ENCODE measurements around the gene METTL16. TPM values are rescaled to one million over a fixed set of nuclear protein-coding genes. Genes with fewer than 3 reads are reported as not detected.

The METTL16 gene
- total and polyA plus RNA-seq, 2 donors = 21.6 to 27.3 TPM

- Histone ChIP-seq H3K27ac (ENCODE audit: low read depth) (no peak overlapping the region), H3K4me3 (ENCODE audit: low read depth, low read length) (no peak overlapping the region), H3K36me3 (ENCODE audit: insufficient read depth) (no peaks in the 10 kb centered on the region), H3K4me1 (ENCODE audit: insufficient read depth) (no peaks in the 10 kb centered on the region)
- DNase-seq (ENCODE audit: extremely low spot score) = no peak
- WGBS = 61% methylated on average over 2 of the region's 2 CpGs
These were observed 99.1 kb downstream of the METTL16 start for GRCh38 chr17:2412561-2413021.

GRCh38 chr17:2410951-2411350 lies 100.7 kb downstream of the METTL16 start:
- H3K4me1 ChIP-seq (ENCODE audit: insufficient read depth) = no peaks in the 10 kb centered on the region
- DNase-seq (ENCODE audit: extremely low spot score) = no peak
- H3K36me3 ChIP-seq (ENCODE audit: insufficient read depth) = no peaks in the 10 kb centered on the region
- no peak overlapping the region for H3K4me3 ChIP-seq (ENCODE audit: low read depth, low read length)
- no peak overlapping the region for H3K27ac ChIP-seq (ENCODE audit: low read depth)
- 92% methylated on average over 7 of the region's 7 CpGs for WGBS

GRCh38 chr17:2406903-2407790 lies 104.5 kb downstream of the METTL16 start:
- WGBS = 35% methylated on average over 15 of the region's 15 CpGs
- peak; percentile 63 for DNase-seq (ENCODE audit: extremely low spot score)
- H3K36me3 ChIP-seq (ENCODE audit: insufficient read depth) = no peaks in the 10 kb centered on the region
- no peaks in the 10 kb centered on the region for H3K4me1 ChIP-seq (ENCODE audit: insufficient read depth)
- H3K4me3 ChIP-seq (ENCODE audit: low read depth, low read length) = no peak overlapping the region
- H3K27ac ChIP-seq (ENCODE audit: low read depth) = peak overlapping the region; percentile 86

GRCh38 chr17:2406271-2406902 lies 105.3 kb downstream of the METTL16 start:
- H3K36me3 ChIP-seq (ENCODE audit: insufficient read depth) = no peaks in the 10 kb centered on the region
- WGBS = 73% methylated on average over 8 of the region's 8 CpGs
- no peak for DNase-seq (ENCODE audit: extremely low spot score)
- H3K27ac ChIP-seq (ENCODE audit: low read depth) = peak overlapping the region; percentile 86
- H3K4me1 ChIP-seq (ENCODE audit: insufficient read depth) = no peaks in the 10 kb centered on the region
- no peak overlapping the region for H3K4me3 ChIP-seq (ENCODE audit: low read depth, low read length)

- Histone ChIP-seq H3K27ac (ENCODE audit: low read depth) (peak overlapping the region; percentile 75), H3K36me3 (ENCODE audit: insufficient read depth) (no peaks in the 10 kb centered on the region), H3K4me3 (ENCODE audit: low read depth, low read length) (no peak overlapping the region), H3K4me1 (ENCODE audit: insufficient read depth) (no peaks in the 10 kb centered on the region)
- WGBS = 67% methylated on average over 14 of the region's 14 CpGs
- no peak for DNase-seq (ENCODE audit: extremely low spot score)
These were observed 106.3 kb downstream of the METTL16 start for GRCh38 chr17:2405247-2405926.

GRCh38 chr17:2403044-2403443 lies 108.6 kb downstream of the METTL16 start:
- no peak for DNase-seq (ENCODE audit: extremely low spot score)
- 93% methylated on average over 4 of the region's 4 CpGs for WGBS
- H3K4me1 ChIP-seq (ENCODE audit: insufficient read depth) = no peaks in the 10 kb centered on the region
- H3K4me3 ChIP-seq (ENCODE audit: low read depth, low read length) = no peak overlapping the region
- H3K36me3 ChIP-seq (ENCODE audit: insufficient read depth) = no peaks in the 10 kb centered on the region
- no peak overlapping the region for H3K27ac ChIP-seq (ENCODE audit: low read depth)

- peak overlapping the region; percentile 37 for H3K4me3 ChIP-seq (ENCODE audit: low read depth, low read length)
- 20% methylated on average over 15 of the region's 15 CpGs for WGBS
- H3K36me3 ChIP-seq (ENCODE audit: insufficient read depth) = no peaks in the 10 kb centered on the region
- H3K4me1 ChIP-seq (ENCODE audit: insufficient read depth) = no peaks in the 10 kb centered on the region
- no peak for DNase-seq (ENCODE audit: extremely low spot score)
- H3K27ac ChIP-seq (ENCODE audit: low read depth) = peak overlapping the region; percentile 75
These were observed 109.1 kb downstream of the METTL16 start for GRCh38 chr17:2402544-2402943.

GRCh38 chr17:2401426-2402221 lies 110.1 kb downstream of the METTL16 start:
- Histone ChIP-seq H3K4me1 (ENCODE audit: insufficient read depth) (no peaks in the 10 kb centered on the region), H3K4me3 (ENCODE audit: low read depth, low read length) (peak overlapping the region; percentile 82), H3K36me3 (ENCODE audit: insufficient read depth) (no peaks in the 10 kb centered on the region), H3K27ac (ENCODE audit: low read depth) (peak overlapping the region; percentile 89)
- under 1% methylated on average over 72 of the region's 72 CpGs for WGBS
- DNase-seq (ENCODE audit: extremely low spot score) = peak; percentile 98

GRCh38 chr17:2400877-2401425 lies 110.7 kb downstream of the METTL16 start, which contains the start of gene MNT:
TSS of gene MNT (minus strand) at chr17:2401060. CDS start at chr17:2400712, 348 bp downstream.
- DNase-seq (ENCODE audit: extremely low spot score) = peak; percentile 80
- Histone ChIP-seq H3K4me1 (ENCODE audit: insufficient read depth) (no peaks in the 10 kb centered on the region), H3K27ac (ENCODE audit: low read depth) (peak within 1 kb of the TSS; percentile 98), H3K4me3 (ENCODE audit: low read depth, low read length) (peak within 1 kb of the TSS; percentile 82), H3K36me3 (ENCODE audit: insufficient read depth) (no peaks in the 10 kb centered on the region)
- WGBS = under 1% methylated on average over 51 of the region's 51 CpGs

GRCh38 chr17:2400474-2400866 lies 111.2 kb downstream of the METTL16 start:
- H3K4me1 ChIP-seq (ENCODE audit: insufficient read depth) = no peaks in the 10 kb centered on the region
- peak overlapping the region; percentile 82 for H3K4me3 ChIP-seq (ENCODE audit: low read depth, low read length)
- DNase-seq (ENCODE audit: extremely low spot score) = no peak
- WGBS = 2% methylated on average over 43 of the region's 43 CpGs
- peak overlapping the region; percentile 98 for H3K27ac ChIP-seq (ENCODE audit: low read depth)
- no peaks in the 10 kb centered on the region for H3K36me3 ChIP-seq (ENCODE audit: insufficient read depth)

GRCh38 chr17:2399572-2400473 lies 111.9 kb downstream of the METTL16 start:
- peak; percentile 80 for DNase-seq (ENCODE audit: extremely low spot score)
- under 1% methylated on average over 82 of the region's 82 CpGs for WGBS
- H3K27ac ChIP-seq (ENCODE audit: low read depth) = peak overlapping the region; percentile 98
- no peaks in the 10 kb centered on the region for H3K36me3 ChIP-seq (ENCODE audit: insufficient read depth)
- no peaks in the 10 kb centered on the region for H3K4me1 ChIP-seq (ENCODE audit: insufficient read depth)
- H3K4me3 ChIP-seq (ENCODE audit: low read depth, low read length) = peak overlapping the region; percentile 82
